ENCODE data around the gene ZC3H8. TPM values are rescaled to one million over a fixed set of nuclear protein-coding genes. Genes with fewer than 3 reads are reported as not detected.

Gene ZC3H8
- total RNA-seq, 1 experiment from 2014 or later, result 30.5 TPM

DNA sequence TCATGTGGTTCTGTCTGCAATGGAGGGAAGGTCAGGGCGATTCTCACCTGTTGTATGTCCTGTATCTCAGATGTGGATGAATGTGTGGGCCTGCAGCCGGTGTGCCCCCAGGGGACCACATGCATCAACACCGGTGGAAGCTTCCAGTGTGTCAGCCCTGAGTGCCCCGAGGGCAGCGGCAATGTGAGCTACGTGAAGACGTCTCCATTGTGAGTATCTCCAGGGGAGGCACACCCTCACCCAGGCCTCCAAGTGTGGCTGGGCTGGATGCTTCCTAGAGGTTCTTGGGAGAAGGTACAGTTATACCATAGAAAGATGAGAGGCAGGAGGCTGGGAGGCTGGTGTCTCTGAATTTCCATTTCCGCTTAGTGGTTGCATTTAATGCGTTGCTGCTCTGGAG, 69.7 kb downstream of the ZC3H8 start:
- no TSS peak for BruUV-seq (replicated peaks)
- TF ChIP-seq, protein P1, sequence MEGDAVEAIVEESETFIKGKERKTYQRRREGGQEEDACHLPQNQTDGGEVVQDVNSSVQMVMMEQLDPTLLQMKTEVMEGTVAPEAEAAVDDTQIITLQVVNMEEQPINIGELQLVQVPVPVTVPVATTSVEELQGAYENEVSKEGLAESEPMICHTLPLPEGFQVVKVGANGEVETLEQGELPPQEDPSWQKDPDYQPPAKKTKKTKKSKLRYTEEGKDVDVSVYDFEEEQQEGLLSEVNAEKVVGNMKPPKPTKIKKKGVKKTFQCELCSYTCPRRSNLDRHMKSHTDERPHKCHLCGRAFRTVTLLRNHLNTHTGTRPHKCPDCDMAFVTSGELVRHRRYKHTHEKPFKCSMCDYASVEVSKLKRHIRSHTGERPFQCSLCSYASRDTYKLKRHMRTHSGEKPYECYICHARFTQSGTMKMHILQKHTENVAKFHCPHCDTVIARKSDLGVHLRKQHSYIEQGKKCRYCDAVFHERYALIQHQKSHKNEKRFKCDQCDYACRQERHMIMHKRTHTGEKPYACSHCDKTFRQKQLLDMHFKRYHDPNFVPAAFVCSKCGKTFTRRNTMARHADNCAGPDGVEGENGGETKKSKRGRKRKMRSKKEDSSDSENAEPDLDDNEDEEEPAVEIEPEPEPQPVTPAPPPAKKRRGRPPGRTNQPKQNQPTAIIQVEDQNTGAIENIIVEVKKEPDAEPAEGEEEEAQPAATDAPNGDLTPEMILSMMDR (IDR thresholded peaks at IDR 0.05; ENCODE audit: unreplicated experiment), result no peak
- DNase-seq (ENCODE audit: unreplicated experiment), result no peak
- Mint-ChIP-seq H3K4me1 (ENCODE audit: insufficient read depth, unreplicated experiment) (peaks cover 10% of the 10 kb centered on the region), H3K9me3 (ENCODE audit: unreplicated experiment) (no peaks in the 10 kb centered on the region), H3K36me3 (ENCODE audit: insufficient read depth, unreplicated experiment) (no peaks in the 10 kb centered on the region), H3K27ac (ENCODE audit: low read depth, unreplicated experiment) (no peak overlapping the region), H3K27me3 (ENCODE audit: insufficient read depth, unreplicated experiment) (no peaks in the 10 kb centered on the region), H3K4me3 (ENCODE audit: unreplicated experiment) (no peak overlapping the region)
- POLR2A ChIA-PET, result interaction anchor here (0.7 kb wide), 1 partner anchor 331 kb away, joined by 3 read pairs; no protein-coding TSS in a partner anchor
- CTCF ChIA-PET, result no interaction called here
- intact Hi-C loops (cut with micrococcal nuclease), result no loop called here

DNA sequence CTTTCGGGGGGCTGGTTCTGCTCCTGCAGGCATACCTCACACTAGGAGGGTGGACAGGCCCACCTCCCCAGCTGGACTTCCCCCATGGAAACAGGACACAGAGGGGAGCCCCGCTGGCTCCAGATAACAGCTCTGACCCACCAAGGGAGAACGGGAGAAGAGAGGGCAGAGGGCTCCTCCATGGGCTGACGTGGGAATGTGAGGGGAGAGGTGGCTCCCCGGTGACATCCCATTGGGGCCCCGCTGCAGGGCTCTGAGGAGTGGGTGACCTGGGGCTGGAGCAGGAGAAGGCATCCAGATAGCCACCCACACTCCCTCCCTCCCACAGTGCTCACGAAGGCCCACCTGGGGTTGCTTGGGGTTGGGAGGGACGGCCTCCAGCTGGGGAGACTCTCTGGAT, 70.7 kb downstream of the ZC3H8 start:
- Mint-ChIP-seq H3K9me3 (ENCODE audit: unreplicated experiment) (no peaks in the 10 kb centered on the region), H3K27ac (ENCODE audit: low read depth, unreplicated experiment) (no peak overlapping the region), H3K36me3 (ENCODE audit: insufficient read depth, unreplicated experiment) (no peaks in the 10 kb centered on the region), H3K27me3 (ENCODE audit: insufficient read depth, unreplicated experiment) (no peaks in the 10 kb centered on the region), H3K4me3 (ENCODE audit: unreplicated experiment) (no peak overlapping the region), H3K4me1 (ENCODE audit: insufficient read depth, unreplicated experiment) (peaks cover 10% of the 10 kb centered on the region)
- ChIA-PET CTCF (no interaction called here), POLR2A (no interaction called here)
- no TSS peak for BruUV-seq (replicated peaks)
- DNase-seq (ENCODE audit: unreplicated experiment), result no peak
- intact Hi-C loops (cut with micrococcal nuclease), result no loop called here
- TF ChIP-seq, protein P1 (IDR thresholded peaks at IDR 0.05; ENCODE audit: unreplicated experiment), result no peak

DNA sequence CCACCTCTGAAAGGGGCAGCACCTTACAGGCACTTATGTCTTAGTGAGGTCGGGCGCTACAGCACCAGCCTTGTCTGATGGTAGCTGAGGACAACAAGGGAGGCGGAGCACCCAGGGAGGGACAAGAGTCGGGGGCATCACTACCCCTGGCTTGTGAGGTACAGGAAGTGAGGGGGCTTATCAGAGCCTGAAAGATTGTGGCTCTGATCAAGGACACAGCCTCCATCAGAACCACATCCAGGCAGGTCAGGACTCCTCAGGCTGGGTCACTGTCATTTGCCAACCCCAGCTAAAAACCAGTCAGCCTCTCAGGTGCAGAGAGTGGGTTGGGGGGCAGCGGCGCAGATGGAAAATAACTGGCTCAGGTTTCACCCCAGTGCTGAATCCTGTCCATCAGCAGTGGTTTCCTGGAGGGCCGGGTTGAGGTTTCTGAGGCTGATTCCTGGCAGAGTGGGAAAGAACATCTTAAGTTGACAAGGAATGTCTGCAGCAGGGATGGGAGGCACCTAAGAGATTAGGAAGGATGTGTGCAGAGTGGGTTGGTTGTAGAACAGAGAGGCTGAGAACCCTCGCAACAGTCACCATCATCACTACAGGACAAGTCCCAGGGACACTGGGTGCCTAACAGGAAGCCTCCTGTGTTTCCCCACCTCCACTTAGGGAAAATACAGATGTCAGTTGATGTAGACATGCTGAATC, 71.4 kb downstream of the ZC3H8 start:
- TF ChIP-seq, protein P1 (IDR thresholded peaks at IDR 0.05; ENCODE audit: unreplicated experiment), result no peak
- intact Hi-C loops (cut with micrococcal nuclease), result no loop called here
- no peak for DNase-seq (ENCODE audit: unreplicated experiment)
- POLR2A ChIA-PET, result no interaction called here
- no peak overlapping the region for H3K27ac Mint-ChIP-seq (ENCODE audit: low read depth, unreplicated experiment)
- H3K9me3 Mint-ChIP-seq (ENCODE audit: unreplicated experiment), result no peaks in the 10 kb centered on the region
- no peaks in the 10 kb centered on the region for H3K27me3 Mint-ChIP-seq (ENCODE audit: insufficient read depth, unreplicated experiment)
- H3K36me3 Mint-ChIP-seq (ENCODE audit: insufficient read depth, unreplicated experiment), result no peaks in the 10 kb centered on the region
- no peak overlapping the region for H3K4me3 Mint-ChIP-seq (ENCODE audit: unreplicated experiment)
- peaks cover 9% of the 10 kb centered on the region for H3K4me1 Mint-ChIP-seq (ENCODE audit: insufficient read depth, unreplicated experiment)
- CTCF ChIA-PET, result interaction anchor here (0.7 to 1.3 kb wide), 2 partner anchors 9 to 1461 kb away, joined by 3 to 5 read pairs; no protein-coding TSS in a partner anchor
- no TSS peak for BruUV-seq (replicated peaks)

DNA sequence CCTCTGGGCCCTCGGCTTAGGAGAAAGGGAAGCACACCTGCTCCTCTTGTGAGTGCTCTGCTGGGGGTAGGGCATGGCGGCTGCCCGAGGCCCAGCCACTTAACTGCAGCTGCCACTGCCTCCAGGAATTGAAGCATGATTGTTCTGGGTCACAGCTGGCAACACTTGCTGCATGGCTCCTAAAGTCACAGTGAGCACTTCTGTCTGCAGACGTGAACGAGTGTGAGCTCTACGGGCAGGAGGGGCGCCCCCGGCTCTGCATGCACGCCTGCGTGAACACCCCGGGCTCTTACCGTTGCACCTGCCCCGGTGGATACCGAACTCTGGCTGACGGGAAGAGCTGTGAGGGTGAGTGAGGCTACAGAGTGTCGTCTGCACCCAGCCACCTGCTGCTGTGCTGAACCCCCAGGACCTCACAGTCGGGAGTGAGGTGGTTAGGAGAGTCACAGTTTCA, 72.2 kb downstream of the ZC3H8 start:
- intact Hi-C loops (cut with micrococcal nuclease), result no loop called here
- H3K27ac Mint-ChIP-seq (ENCODE audit: low read depth, unreplicated experiment), result no peak overlapping the region
- no TSS peak for BruUV-seq (replicated peaks)
- DNase-seq (ENCODE audit: unreplicated experiment), result no peak
- H3K36me3 Mint-ChIP-seq (ENCODE audit: insufficient read depth, unreplicated experiment), result no peaks in the 10 kb centered on the region
- H3K4me1 Mint-ChIP-seq (ENCODE audit: insufficient read depth, unreplicated experiment), result peaks cover under 1% of the 10 kb centered on the region
- no peaks in the 10 kb centered on the region for H3K27me3 Mint-ChIP-seq (ENCODE audit: insufficient read depth, unreplicated experiment)
- TF ChIP-seq, protein P1 (IDR thresholded peaks at IDR 0.05; ENCODE audit: unreplicated experiment), result no peak
- no peaks in the 10 kb centered on the region for H3K9me3 Mint-ChIP-seq (ENCODE audit: unreplicated experiment)
- CTCF ChIA-PET, result interaction anchor here (0.7 to 1.3 kb wide), 2 partner anchors 10 to 1460 kb away, joined by 3 to 5 read pairs; no protein-coding TSS in a partner anchor
- POLR2A ChIA-PET, result no interaction called here
- no peak overlapping the region for H3K4me3 Mint-ChIP-seq (ENCODE audit: unreplicated experiment)

All from MCF 10A (cell line).